Middle frontal gyrus (tissue), 1 donor: ENCODE measurements around the gene SIRT4.
A peak's percentile ranks its signal among the peaks of the same experiment; 100 is the strongest.
"Not testable (repeated sequence)": the region's sequence is repeated elsewhere in the genome, so short reads cannot be mapped to it uniquely, and the experiment has no call there.

Experiments used
- DNase-seq: peaks from one replicate; pipeline ENCODE4 v3.0.0-alpha.2; 2015; ENCODE audit warnings: low spot score; ENCODE audit errors: extremely low spot score

SIRT4 gene

DNA sequence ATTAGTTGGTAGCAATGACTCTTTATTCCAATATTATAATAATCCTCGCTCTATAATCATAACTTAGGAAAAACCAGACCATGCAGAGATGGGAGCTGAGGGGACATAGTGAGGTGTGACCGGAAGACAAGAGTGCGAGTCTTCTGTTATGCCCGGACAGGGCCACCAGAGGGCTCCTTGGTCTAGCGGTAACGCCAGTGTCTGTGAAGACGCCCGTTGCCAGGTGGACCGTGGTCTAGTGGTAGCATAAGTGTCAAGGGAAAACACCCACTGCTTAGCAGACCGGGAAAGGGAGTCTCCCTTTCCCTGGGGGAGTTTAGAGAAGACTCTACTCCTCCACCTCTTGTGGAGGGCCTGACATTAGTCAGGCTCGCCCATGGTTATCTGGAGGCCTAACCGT, 33.3 kb downstream of the SIRT4 start:
- not testable (repeated sequence) for DNase-seq

DNA sequence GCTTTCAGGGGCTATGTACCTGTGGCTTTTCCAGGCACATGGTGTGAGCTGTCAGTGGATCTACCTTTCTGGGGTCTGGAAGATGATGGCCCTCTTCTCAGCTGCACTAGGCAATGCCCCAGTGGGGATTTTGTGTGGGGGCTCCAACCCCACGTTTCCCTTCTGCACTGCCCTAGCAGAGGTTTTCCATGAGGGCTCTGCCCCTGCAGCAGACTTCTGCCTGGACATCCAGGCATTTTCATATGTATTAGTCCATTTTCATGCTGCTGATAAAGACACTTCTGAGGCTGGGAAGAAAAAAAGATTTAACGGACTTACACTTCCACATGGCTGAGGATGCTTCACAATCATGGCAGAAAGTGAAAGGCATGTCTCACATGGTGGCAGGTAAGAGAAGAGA, 34.3 kb downstream of the SIRT4 start:
- not testable (repeated sequence) for DNase-seq

DNA sequence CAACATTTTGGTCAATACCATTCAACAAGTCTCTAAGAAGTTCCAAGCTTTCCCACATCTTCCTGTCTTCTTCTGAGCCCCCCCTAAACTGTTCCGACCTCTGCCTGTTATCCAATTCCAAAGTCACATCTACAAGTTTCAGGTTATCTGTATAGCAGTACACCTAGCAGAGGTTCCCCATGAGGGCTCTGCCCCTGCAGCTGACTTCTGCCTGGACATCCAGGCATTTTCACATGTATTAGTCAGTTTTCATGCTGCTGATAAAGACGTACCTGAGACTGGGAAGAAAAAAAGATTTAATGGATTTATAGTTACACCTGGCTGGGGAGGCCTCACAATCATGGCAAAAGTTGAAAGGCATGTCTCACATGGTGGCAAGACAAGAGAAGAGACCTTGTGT, 35.6 kb downstream of the SIRT4 start:
- no peak for DNase-seq

GRCh38 chr12:120339256-120339655, 37.1 kb downstream of the SIRT4 start:
- DNase-seq = no peak

GRCh38 chr12:120342175-120343038, 40.3 kb downstream of the SIRT4 start:
- no peak for DNase-seq

- DNase-seq = no peak
These were observed 41.0 kb downstream of the SIRT4 start for GRCh38 chr12:120343039-120343537.

DNA sequence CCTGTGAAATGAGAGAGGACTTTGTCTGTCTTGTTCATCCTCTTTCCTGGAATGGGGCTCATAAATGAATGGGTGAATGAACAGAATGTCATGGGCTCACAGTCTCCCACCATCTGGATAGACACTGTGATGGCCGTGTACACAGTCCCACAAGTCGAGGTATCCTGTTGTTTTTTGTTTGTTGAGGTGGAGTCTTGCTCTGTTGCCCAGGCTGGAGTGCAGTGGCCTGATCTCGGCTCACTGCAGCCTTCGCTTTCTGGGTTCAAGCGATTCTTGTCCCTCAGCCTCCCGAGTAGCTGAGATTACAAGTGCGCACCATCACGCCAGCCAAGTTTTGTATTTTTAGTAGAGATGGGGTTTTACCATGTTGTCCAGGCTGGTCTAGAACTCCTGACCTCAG, 41.6 kb downstream of the SIRT4 start:
- DNase-seq = no peak

DNA sequence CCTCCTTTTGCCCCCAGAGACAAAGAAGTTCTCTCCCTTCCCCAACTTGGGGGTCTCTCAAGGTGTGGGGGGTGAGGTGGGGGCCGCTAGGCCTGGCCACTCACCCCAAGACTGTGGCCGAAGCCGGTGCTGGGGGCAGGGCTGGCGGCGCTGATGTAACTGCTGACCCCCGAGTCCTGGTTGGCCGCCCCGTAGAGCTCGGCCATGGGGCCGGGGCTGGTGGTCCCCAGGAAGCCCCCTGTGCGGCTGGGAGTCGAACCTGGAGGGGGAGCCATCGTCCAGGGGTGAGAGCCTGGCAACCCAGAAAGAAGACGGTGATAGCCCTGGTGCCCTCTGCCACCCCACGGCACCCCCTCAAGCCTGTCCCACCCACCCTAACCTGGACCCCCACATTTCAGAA, 43.9 kb downstream of the SIRT4 start:
- no peak for DNase-seq

DNA sequence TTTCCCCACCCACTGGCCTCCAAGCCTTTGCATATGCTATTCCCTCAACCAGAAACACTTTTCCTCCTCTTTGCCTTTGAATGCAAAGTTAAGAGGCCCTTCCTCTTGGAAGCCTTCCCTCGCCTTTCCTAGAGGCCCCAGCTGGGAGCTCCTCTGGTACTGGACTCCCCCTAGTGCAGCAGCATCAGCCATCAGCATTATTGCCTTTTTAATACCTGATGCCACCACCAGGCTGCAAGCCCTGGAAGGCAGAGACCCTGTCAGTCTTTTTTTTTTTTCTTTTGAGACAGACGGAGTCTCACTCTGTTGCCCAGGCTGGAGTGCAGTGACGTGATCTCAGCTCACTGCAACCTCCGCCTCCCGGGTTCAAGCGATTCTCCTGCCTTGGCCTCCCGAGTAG, 44.6 kb downstream of the SIRT4 start:
- no peak for DNase-seq

- no peak for DNase-seq
These were observed 45.6 kb downstream of the SIRT4 start for GRCh38 chr12:120347766-120348165.

DNA sequence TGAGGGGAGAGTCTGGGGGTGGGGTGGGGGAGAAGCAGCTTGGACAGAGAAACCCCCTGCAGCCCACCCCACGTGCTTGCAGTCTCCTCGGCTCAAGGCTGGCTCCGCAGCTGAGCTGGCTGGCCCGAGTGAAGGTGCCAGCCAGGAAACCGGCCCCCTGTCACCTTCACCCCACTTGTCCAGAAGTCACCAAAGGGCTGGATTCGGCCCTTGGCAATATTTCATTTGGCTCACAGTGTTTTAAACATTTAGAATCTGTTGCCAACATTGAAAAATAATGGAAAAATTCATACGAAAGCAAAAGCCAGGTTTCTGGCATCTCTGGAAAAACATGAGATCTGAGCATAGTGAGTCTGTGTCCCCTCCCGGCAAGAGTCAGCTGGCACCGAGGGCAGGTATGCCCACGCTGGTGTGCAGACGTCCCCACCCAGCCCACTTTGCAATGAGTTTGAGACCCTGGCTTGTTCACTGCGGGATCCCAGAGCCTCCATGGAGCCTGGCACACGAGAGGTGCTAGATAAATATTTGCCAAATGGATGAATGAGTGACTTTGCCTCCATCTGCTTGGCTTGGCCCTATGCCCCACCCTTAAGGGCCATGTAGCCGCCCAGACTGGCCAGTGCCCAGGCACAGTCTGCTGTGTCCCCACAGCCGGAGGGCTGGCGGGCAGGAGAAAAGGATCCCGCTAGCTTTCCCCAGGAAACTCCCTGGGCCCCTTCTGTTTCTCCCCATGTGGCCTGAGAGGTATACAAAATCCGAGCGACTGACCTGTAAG, 48.6 kb downstream of the SIRT4 start:
- no peak for DNase-seq

- DNase-seq = no peak
These were observed 50.0 kb downstream of the SIRT4 start for GRCh38 chr12:120352117-120352516.

GRCh38 chr12:120353136-120353535, 51.0 kb downstream of the SIRT4 start:
- no peak for DNase-seq

- DNase-seq = no peak
These were observed 51.6 kb downstream of the SIRT4 start for GRCh38 chr12:120353556-120354317.

- DNase-seq = peak; percentile 57
These were observed 54.5 kb downstream of the SIRT4 start for GRCh38 chr12:120356567-120357030.

GRCh38 chr12:120357104-120357503, 55.0 kb downstream of the SIRT4 start:
- DNase-seq = no peak

GRCh38 chr12:120358412-120359100, 56.4 kb downstream of the SIRT4 start:
- DNase-seq = no peak

GRCh38 chr12:120359128-120359527, 57.0 kb downstream of the SIRT4 start:
- DNase-seq = no peak

DNA sequence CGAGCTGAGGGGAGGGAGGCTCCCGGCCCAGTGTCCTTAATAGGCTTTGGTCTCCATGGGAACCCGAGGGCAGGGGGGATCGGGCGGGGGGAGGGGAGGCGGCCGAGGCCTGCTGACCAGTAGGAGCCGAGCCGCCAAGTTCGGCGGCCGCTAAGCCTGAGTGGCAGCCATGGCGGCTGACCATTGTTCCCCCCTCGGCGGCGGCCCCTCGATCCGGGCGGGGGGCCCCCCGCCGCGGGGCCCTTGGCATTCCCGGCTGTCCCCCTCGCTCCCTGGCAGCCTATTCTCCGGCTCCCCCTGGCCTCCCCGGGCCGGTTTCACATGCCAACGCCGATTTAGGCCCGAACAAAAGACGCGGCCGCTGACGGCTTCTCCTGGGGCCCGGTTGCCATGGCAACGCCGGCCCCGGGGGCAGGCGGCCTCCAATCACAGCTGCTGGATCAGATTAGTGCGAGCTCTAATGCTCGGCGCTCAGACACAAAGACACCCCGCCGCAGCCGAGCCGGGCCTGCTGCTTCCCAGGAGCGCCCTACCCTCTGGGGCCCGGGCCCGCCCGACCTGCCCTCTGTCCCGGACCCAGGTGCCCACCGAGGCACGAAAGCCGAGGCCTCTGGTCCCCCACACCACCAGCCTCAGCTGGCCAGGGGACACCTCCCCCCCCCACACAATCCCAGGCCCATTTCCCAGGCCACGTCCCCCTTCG, 59.5 kb downstream of the SIRT4 start:
- DNase-seq = peak; percentile 84
